Activated CD8-positive, alpha-beta memory T cell treated with anti-CD3 and anti-CD28 coated beads for 1 hour (primary cell): ENCODE data around the gene MOAP1.
"Not testable (repeated sequence)": the region's sequence is repeated elsewhere in the genome, so short reads cannot be mapped to it uniquely, and the experiment has no call there.

Experiments
- DNase-seq, 2 donors: peaks; one replicate each; pipeline ENCODE4 v3.0.0-alpha.2; 2020; ENCODE audit warnings: low read depth in 1 of 2; ENCODE audit errors: extremely low read depth in 1 of 2

The MOAP1 gene

GRCh38 chr14:93186466-93186865 is 1.8 kb upstream of the MOAP1 start:
- no peak for DNase-seq

DNA sequence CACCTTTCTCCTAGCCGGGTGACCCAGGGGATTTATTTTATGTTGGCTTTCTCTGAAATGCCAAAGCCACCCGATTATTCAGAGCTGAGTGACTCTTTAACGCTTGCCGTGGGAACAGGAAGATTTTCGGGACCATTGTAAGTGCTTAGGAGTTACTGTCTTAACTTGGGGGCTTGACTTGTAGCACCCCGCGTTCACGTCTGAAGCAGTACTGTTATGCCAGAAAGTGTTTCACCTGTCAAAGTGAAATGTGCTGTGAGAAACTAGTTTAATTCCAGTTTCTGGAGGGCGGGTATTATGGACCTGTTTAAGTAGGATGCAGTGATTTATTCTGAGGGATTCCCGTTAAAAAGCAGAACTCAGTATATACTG is 638 bp upstream of the MOAP1 start:
- no peak for DNase-seq

DNA sequence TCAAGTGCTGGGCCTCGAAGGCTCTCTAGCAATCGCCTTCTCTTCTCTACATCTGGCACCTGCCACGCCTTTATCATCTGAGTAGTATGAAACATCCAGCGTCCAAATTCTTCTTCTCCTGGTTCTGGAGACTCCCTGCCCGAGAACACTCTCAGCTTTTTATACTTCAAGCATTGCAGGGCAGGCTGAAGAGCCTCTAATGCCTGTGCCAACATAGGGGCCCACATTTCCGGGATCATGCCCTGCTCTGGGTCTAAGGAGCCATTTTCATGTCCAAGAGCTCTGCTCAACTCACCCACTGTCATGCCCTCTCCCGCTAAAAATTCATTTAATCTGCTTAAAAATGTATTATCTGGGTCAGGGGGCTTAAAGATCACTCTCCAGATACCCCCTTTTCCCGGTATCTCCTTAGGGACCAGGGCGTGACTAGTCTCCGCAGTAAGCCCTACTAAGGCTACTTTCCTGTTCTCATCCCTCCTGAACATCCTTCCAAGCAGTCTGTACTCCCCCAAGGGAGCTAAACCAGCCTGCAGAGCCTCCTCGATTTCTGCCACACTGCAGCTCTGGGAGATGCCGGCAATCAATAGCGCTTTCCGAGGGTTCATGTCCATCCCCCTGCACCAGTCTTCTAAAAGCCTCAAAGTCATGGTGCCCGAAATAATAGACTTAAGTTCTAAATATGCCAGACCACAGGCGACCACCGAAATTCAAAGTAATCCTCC is 940 bp downstream of the MOAP1 start:
- no peak for DNase-seq

- no peak for DNase-seq
Observed at GRCh38 chr14:93175492-93175891, 9.2 kb downstream of the MOAP1 start.

GRCh38 chr14:93174731-93175130 is 10.0 kb downstream of the MOAP1 start:
- not testable (repeated sequence) for DNase-seq

GRCh38 chr14:93173943-93174395 is 10.7 kb downstream of the MOAP1 start:
- no peak for DNase-seq

- no peak for DNase-seq
Observed at GRCh38 chr14:93171376-93171775, 13.3 kb downstream of the MOAP1 start.

- DNase-seq = not testable (repeated sequence)
Observed at GRCh38 chr14:93170141-93170540, 14.6 kb downstream of the MOAP1 start.

DNA sequence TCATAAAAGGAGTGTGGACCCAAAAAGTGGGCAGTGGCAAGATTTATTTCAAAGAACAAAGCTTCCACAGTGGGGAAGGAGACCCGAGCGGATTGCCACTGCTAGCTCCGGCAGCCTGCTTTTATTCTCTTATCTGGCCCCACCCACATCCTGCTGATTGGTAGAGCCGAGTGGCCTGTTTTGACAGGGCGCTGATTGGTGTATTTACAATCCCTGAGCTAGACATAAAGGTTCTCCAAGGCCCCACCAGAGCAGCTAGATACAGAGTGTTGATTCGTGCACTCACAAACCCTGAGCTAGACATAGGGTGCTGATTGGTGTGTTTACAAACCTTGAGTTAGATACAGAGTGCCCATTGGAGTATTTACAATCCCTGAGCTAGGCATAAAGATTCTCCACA is 15.1 kb downstream of the MOAP1 start:
- not testable (repeated sequence) for DNase-seq

DNA sequence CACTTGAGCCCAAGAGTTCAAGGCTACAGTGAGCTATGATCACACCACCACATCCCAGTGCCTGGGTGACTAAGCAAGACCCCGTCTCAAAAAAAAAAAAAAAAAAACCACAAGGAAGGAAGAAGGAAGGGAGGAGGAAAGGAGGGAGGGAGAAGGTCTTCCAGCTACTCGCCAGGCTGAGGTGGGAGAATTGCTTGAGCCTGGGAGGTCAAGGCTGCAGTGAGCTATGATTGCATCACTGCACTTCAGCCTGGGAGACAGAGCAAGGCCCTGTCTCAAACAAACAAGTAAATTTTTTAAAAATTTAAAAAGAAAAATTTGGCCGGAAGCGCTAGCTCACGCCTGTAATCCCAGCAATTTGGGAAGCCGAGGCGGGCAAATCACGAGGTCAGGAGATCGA is 16.1 kb downstream of the MOAP1 start:
- DNase-seq = not testable (repeated sequence)

DNA sequence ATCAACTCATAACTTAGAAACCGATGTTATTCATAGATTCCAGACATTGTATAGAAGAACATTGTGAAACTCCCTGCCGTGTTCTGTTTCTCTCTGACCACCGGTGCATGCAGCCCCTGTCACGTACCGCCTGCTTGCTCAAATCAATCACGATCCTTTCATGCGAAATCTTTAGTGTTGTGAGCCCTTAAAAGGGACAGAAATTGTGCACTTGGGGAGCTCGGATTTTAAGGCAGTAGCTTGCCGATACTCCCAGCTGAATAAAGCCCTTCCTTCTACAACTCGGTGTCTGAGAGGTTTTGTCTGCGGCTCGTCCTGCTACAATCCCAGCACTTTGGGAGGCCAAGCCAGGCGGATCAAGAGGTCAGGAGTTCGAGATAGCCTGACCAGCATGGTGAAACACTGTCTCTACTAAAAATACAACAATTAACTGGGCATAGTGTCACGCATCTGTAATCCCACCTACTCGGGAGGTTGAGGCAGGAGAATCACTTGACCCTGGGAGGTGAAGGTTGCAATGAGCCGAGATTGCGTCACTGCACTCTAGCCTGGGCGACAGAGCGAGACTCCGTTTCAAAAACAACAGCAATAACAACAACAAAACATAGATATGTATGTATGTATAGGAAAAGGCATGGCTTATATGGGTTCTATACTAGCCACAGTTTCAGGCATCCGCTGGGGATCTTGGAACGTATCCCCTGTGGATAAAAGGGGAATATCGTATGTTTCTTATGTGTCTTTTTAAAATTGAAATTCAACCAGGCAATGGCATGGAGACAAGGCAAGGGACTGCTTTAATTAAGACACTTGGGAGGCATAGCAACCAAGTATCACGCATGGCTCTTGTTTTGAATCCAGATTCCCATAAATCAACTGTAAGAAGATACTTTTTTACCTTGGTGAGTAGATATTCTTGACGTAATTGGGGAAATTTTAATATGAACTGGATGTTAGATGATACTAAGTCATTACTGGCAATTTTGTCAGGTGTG is 19.1 kb downstream of the MOAP1 start:
- DNase-seq = not testable (repeated sequence)

- DNase-seq = no peak
Observed at GRCh38 chr14:93163564-93163963, 21.1 kb downstream of the MOAP1 start.

DNA sequence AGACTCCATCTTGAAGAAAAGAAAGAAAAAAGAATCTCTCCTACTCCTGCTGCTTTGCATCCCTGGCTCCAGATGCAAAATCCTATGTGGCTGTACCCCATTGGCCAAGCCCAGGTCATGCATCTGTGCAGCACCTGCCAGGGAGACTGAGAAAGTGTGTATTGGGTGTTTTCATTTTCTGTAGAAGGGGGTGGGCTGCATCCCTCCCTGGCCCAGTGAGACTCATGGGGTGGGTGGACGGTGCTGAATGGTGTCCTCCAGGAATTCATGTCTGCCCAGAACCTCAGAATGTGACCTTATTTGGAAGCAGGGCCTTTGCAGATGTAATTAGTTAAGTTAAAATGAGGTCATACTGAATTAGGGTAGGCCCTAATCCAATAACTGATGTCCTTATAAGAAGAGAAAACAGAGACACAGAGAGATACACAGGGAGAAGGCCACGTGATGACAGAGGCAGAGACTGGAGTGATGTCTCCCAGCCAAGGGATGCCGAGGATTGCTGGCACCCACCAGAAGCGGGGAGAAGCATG is 23.2 kb downstream of the MOAP1 start:
- DNase-seq = no peak

DNA sequence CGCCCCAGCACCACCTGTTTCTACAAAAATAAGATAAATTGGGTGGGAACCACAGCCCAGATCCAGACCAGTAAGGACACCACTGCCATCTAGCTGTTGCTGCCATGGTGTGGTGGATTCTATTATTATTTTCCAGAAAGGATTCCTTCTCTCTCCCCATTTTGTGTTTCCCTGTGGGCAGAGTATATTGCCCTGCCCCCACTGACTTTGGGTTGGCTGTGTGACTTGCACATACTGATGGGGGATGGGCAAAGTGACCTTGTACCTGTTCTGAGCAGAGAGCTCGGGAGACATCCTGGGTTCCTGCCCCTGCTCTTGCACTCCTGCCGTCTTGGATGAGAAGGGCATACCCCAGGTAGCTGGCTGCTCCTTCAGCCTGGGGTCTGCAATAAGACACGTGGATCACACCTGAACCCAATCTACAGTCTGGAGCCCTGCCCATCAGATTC is 24.3 kb downstream of the MOAP1 start:
- DNase-seq = no peak

GRCh38 chr14:93159625-93160352 is 24.9 kb downstream of the MOAP1 start:
- DNase-seq = not testable (repeated sequence)

- not testable (repeated sequence) for DNase-seq
Observed at GRCh38 chr14:93158349-93158748, 26.3 kb downstream of the MOAP1 start.

DNA sequence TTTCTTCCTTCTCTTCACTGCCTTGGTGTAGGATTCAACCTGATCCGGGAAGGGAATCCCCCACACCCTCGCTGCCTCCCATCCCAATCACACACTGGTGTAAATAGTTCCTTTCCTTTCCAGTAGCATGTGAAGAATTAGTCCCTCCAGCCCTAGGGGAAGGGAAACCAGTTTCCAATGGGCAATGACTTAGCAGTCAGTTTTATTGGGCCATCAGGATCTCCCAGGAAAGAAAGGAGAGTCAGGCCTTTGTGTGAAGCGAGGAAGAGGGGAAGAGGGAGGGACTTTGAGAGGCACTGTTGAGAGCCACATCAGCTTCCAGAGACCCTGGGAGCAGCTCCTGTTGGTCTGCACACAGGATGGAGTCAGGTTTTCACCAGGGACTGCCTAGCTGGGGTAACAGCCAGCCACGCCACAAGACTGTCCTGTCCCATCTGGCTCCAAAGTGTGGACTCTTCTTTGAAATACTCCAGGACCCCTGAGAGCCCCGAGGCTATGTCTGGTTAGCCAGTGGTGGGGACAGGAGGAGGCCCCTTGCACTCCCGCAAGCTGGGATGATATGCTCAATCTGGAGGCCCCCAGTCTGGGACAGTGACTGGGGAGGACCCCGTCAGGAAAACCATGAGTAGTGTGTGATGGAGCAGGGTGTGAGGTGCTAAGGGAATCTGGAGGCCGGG is 27.9 kb downstream of the MOAP1 start:
- DNase-seq = no peak

DNA sequence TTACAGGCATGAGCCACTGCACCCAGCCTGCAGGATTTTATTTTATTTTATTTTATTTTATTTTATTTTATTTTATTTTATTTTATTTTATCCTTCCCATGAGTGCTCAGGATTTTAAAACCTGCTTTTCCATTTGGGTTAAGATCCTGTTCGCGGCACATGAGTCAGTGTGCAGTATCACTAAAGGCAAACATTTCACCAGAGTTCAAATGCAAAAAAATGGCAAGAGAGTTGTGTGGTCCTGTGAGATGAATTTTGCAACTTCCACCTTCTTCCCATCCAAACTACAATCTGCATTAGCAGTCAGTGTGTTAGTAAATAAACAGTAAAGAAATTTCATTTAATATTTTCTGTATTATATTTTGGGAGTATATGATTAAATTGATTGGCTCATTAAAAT is 29.0 kb downstream of the MOAP1 start:
- no peak for DNase-seq

DNA sequence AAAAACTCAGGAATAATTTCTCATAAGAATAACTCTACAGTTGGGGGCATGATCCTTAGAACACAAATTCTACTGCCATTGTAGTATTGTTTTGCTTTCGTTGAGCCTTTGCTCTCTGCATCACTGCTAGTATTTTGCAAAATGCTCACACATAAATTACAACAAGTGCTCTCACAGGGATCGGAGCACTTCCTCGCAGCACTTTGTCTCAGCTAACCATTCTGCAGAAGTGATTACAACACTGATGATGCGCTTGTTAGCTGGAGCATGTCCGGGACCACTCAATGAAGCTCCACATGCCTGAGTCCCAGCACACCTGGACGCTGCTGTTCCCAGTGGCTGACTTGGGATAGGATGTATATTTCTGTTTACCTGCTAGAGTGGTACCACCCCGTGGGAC is 31.6 kb downstream of the MOAP1 start:
- DNase-seq = no peak
